DOHH2 (cell line): ENCODE measurements around the gene TIMP3.

Experiments used
- EZH2phosphoT487 ChIP-seq: fragments of 200-600 bp; sonication (generic); IDR thresholded peaks from 2 replicates; pipeline ENCODE4 v1.6.1; 2017; ENCODE audit warnings: borderline replicate concordance, mild to moderate bottlenecking, antibody characterized with exemption, low read length, moderate library complexity, mixed read lengths
- TF ChIP-seq, protein P1 (sequence below): fragments of 200-600 bp; sonication (generic); IDR thresholded peaks from one replicate; pipeline ENCODE4 v1.5.1; 2014; ENCODE audit warnings: antibody characterized with exemption, mild to moderate bottlenecking, low read depth, low read length; ENCODE audit not compliant: poor library complexity, severe bottlenecking

DNA sequence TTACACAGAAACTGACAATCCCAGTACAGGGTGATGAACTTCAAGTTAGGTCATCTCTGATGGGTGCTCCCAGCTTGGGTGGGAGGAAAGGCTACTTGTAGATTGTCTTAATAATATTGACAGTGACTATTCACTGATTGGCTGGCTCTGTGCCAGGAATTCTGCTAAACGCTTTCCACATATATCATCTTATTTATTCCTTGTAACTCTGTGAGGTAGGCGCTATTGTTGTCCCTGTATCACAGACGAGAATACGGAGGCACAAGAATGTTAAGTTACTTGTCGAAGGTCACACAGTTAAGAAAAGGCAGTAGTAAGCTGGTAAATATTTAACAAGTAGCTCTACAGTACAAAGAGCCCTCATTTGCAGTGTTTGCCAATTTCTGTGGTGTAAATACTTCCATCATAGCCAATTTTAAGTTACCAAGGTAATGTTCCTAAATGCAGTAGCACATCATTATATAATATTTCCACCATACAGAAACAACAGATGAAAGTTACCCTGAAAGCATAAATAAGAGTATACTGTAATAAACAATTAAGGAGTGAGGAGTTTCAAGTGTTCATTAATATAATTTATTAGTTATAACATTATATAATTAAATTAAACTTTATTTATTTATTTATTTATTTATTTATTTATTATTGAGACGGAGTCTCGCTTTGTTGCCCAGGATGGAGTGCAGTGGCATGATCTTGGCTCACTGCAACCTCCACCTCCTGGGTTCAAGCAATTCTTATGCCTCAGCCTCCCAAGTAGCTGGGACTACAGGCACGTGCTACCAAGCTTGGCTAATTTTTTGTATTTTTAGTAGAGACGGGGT is 11.5 kb upstream of the TIMP3 start:
- TF ChIP-seq, protein P1, sequence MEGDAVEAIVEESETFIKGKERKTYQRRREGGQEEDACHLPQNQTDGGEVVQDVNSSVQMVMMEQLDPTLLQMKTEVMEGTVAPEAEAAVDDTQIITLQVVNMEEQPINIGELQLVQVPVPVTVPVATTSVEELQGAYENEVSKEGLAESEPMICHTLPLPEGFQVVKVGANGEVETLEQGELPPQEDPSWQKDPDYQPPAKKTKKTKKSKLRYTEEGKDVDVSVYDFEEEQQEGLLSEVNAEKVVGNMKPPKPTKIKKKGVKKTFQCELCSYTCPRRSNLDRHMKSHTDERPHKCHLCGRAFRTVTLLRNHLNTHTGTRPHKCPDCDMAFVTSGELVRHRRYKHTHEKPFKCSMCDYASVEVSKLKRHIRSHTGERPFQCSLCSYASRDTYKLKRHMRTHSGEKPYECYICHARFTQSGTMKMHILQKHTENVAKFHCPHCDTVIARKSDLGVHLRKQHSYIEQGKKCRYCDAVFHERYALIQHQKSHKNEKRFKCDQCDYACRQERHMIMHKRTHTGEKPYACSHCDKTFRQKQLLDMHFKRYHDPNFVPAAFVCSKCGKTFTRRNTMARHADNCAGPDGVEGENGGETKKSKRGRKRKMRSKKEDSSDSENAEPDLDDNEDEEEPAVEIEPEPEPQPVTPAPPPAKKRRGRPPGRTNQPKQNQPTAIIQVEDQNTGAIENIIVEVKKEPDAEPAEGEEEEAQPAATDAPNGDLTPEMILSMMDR = no peak
- no peak for TF ChIP-seq EZH2phosphoT487
